ENCODE results near the gene C2orf68. TPM values are rescaled to one million over a fixed set of nuclear protein-coding genes. Genes with fewer than 3 reads are reported as not detected.
"Not testable (repeated sequence)": the region's sequence is repeated elsewhere in the genome, so short reads cannot be mapped to it uniquely, and the experiment has no call there.

The C2orf68 gene
- total RNA-seq = 1.6 TPM

DNA sequence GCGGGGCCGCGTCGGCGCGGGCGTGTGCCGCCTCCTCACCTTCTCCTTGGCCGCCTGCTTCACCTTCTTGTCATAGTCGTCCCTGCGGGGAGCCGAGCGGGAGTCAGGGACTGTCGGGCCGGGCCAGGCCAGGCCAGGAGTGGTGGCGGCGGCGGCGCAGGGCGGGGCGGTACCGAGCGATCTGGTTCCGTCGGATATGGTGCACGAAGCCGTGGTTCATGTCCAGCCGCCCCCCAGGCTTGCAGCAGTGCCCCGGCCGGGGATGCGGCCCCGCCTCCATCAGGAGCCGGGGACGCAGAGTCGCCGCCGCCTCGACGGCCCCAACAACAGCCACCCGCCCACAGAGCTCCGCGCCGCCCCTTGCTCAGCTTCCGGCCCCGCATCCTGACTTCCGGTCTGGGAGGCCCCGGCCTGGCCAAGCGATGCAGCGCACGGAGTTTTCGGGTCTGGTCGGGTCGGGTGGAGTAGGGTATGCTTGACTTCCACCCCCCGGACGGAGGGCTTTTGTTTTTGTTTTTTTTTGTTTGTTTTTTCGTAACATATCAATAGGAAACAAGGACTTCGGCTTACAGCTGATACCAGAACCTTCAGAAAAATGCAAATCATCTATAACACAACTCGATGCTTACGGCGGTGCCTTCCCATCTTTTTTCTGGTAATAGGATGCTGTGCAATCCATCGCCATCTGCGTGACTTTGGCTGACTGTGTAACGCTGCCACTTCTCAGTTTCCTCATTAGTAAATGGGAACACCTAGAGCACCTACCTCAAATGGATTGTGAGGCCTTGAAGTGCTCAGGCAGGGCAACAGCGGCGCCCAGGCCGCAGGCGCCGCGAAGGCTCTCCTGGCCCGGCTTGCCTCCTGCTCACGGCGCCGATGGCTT is at the start of gene C2orf68:
C2orf68 (minus strand) TSS at position 362 of the 883 bp plus-strand sequence; CDS start at position 280, 82 bp downstream.
- intact Hi-C loops (cut with DNase I) = loop anchor here (10.0 kb wide), 1 partner anchor 493 kb away; the partner anchor contains the start of genes POLR1A and PTCD3
- Histone ChIP-seq H3K4me1 (peaks cover 0 to 23% of the 10 kb centered on the region in 2 donors), H3K27ac (peak within 1 kb of the TSS; percentile 83 to 87), H3K36me3 (peaks cover 5 to 20% of the 10 kb centered on the region in 2 donors), H3K4me3 (peak within 1 kb of the TSS; percentile 96), H3K27me3 (no peaks in the 10 kb centered on the region), H3K9me3 (no peaks in the 10 kb centered on the region)
- peak; percentile 59 to 95 for DNase-seq (ENCODE audit: low spot score in 2 of 2)
- TF ChIP-seq, protein P1, sequence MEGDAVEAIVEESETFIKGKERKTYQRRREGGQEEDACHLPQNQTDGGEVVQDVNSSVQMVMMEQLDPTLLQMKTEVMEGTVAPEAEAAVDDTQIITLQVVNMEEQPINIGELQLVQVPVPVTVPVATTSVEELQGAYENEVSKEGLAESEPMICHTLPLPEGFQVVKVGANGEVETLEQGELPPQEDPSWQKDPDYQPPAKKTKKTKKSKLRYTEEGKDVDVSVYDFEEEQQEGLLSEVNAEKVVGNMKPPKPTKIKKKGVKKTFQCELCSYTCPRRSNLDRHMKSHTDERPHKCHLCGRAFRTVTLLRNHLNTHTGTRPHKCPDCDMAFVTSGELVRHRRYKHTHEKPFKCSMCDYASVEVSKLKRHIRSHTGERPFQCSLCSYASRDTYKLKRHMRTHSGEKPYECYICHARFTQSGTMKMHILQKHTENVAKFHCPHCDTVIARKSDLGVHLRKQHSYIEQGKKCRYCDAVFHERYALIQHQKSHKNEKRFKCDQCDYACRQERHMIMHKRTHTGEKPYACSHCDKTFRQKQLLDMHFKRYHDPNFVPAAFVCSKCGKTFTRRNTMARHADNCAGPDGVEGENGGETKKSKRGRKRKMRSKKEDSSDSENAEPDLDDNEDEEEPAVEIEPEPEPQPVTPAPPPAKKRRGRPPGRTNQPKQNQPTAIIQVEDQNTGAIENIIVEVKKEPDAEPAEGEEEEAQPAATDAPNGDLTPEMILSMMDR (IDR thresholded peaks at IDR 0.05) = no peak

DNA sequence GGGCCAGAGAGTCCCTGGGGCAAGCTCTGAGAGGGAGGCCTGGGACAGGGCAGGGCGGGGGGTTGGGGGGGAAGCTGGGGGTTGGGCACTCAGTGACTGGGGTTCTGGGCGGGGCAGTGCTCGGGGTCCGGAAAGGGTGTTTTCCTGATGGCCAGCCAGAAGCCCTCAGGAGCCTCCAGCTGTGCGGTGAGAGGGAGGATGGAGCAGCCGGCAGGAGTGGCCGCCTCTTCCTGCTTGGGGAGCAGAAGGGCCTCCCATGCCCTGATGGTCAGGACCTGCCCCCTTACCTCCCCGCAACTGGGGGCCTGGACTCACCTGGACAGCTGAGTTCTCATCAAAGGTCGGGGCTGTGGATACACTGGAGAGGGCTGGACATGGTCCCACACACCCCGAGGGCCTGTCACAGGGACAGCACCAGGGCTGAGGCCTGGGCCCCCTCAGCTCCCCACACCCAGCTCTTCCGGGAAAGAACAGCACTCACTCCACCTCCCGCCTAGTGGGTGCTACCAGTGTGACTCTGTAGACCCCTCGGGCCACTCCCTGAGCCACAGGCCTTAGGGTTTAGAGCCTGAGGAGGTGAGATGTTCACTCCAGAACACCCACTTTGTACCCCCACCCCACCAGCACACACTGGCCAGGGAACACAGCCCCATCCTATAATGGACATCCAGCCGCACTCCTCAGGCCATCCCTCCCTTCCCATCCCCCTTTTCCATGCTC is 49.4 kb upstream of the C2orf68 start:
- peaks cover 4 to 5% of the 10 kb centered on the region in 2 donors for H3K36me3 ChIP-seq
- peak overlapping the region in 1 of 2 donors; percentile 25 for H3K27ac ChIP-seq
- no peak for DNase-seq (ENCODE audit: low spot score in 2 of 2)

DNA sequence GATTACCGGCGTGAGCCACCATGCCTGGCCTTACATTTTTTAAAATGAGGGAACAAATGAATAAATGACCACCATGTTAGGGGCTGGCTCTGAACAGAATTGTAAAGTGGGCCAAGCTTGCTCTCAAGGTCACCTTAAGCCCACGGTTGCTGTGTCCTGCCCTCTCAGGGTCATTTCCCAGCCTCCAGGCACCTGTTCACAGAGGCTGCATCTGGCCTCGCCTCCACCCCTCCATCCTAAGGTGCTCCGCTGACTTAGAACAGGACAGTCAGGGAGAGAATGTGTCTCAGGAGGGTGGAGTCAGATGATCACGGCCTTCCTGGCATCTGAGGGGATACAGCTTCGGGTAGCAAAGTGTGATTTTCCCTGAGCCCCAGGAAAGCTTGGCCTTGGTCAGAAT is 48.9 kb upstream of the C2orf68 start:
- intact Hi-C loops (cut with DNase I) = no loop called here
- Histone ChIP-seq H3K4me1 (peaks cover 3% of the 10 kb centered on the region in 2 donors), H3K27me3 (no peaks in the 10 kb centered on the region), H3K36me3 (peaks cover 5 to 8% of the 10 kb centered on the region in 2 donors), H3K9me3 (no peaks in the 10 kb centered on the region), H3K27ac (no peak overlapping the region), H3K4me3 (no peak overlapping the region)
- DNase-seq (ENCODE audit: low spot score in 2 of 2) = no peak
- TF ChIP-seq, protein P1 (IDR thresholded peaks at IDR 0.05) = no peak

More for the DNA sequence above, 49.4 kb upstream of the C2orf68 start:
- no peaks in the 10 kb centered on the region for H3K9me3 ChIP-seq
- TF ChIP-seq, protein P1 (IDR thresholded peaks at IDR 0.05) = no peak
- no peaks in the 10 kb centered on the region for H3K27me3 ChIP-seq
- intact Hi-C loops (cut with DNase I) = no loop called here
- no peak overlapping the region for H3K4me3 ChIP-seq
- peaks cover 3% of the 10 kb centered on the region in 2 donors for H3K4me1 ChIP-seq

GRCh38 chr2:85660301-85660700 is 48.4 kb upstream of the C2orf68 start:
- not testable (repeated sequence) for H3K36me3 ChIP-seq

DNA sequence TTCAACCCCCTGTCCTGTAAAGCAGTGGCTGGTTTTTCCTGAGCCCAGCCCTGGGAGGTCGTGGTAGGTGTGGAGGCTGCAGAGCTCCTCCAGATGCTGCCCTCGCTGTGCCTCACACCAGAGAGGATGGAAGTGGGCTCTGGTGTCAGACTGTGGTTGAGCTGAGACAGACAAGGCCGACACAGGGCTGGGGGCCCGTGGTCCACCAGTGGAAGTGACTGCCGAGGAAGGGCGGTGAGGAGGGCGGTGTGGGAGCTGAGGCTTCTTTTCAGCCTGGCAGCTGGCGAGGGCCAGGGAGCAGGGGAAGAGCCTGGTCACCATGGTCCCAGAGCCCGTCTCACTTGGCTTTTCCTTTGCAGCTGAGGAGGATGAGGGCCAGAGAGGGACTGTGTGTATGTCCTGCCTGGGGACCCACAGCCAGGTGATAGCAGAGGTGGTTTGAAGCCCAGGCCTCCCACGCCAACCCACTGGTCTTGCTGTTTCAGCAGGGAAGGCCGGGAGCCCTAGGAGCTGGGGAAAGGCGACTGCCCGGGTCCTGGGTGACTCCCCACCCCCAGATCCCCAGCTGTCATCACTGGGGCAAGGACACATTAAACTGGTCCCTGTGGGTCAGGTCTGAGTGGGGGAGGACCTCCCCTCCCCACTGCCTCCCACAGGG is 47.6 kb upstream of the C2orf68 start:
- Histone ChIP-seq H3K27ac (no peak overlapping the region), H3K27me3 (no peaks in the 10 kb centered on the region), H3K4me3 (no peak overlapping the region), H3K36me3 (peaks cover 5 to 8% of the 10 kb centered on the region in 2 donors), H3K9me3 (no peaks in the 10 kb centered on the region), H3K4me1 (peaks cover 3% of the 10 kb centered on the region in 2 donors)
- DNase-seq (ENCODE audit: low spot score in 2 of 2) = no peak
- TF ChIP-seq, protein P1 (IDR thresholded peaks at IDR 0.05) = no peak
- intact Hi-C loops (cut with DNase I) = no loop called here

More at GRCh38 chr2:85660301-85660700, 48.4 kb upstream of the C2orf68 start:
- DNase-seq (ENCODE audit: low spot score in 2 of 2); H3K4me1 ChIP-seq; intact Hi-C loops (cut with DNase I); H3K27ac ChIP-seq; H3K9me3 ChIP-seq; H3K27me3 ChIP-seq; H3K4me3 ChIP-seq: not testable (repeated sequence)

DNA sequence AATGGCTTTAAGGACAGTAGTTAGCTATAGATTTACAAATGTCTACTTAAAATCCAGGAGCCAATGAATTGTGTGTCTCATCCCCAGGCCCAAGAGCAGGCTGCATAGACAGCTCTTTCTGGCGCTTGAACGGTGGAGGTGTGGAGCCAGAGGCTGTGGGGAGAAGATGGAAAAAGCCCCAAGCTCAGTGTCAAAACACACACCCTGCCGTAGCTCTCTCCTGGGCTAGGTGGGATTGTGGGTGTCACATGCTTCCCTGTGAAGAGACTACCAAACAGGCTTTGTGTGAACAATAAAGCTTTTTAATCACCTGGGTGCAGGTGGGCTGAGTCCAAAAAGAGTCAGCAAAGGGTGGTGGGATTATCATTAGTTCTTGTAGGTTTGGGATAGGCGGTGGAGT is 45.5 kb upstream of the C2orf68 start:
- H3K4me1 ChIP-seq; H3K4me3 ChIP-seq; H3K27ac ChIP-seq; H3K27me3 ChIP-seq; H3K9me3 ChIP-seq; DNase-seq (ENCODE audit: low spot score in 2 of 2); intact Hi-C loops (cut with DNase I): not testable (repeated sequence)
- H3K36me3 ChIP-seq = peaks cover 5 to 14% of the 10 kb centered on the region in 2 donors
